ENCODE data around the gene SAPCD1.

SAPCD1 gene

GRCh38 chr6:31760790-31761189 lies 1.7 kb upstream of the SAPCD1 start:
- no peak for TF ChIP-seq GABPA (IDR thresholded peaks at IDR 0.05; ENCODE audit: low read depth)
- TF ChIP-seq REST (IDR thresholded peaks at IDR 0.05; ENCODE audit: insufficient replicate concordance, low read depth): no peak
- no peak for TF ChIP-seq SPI1 (IDR thresholded peaks at IDR 0.05; ENCODE audit: borderline replicate concordance, low read depth)
- no peak for TF ChIP-seq CTCF (IDR thresholded peaks at IDR 0.05; ENCODE audit: insufficient read depth, low read length)
- no peak for TF ChIP-seq POLR2AphosphoS5 (IDR thresholded peaks at IDR 0.05; ENCODE audit: low read depth)
- H3K27me3 ChIP-seq (ENCODE audit: insufficient read depth, poor library complexity, severe bottlenecking): no peaks in the 10 kb centered on the region
- no peak overlapping the region for H3K27ac ChIP-seq (replicated peaks)
- no peak overlapping the region for H3K4me3 ChIP-seq (replicated peaks; ENCODE audit: insufficient read depth, low read length)
- no peak for DNase-seq (ENCODE audit: low read depth in 1 of 2, low spot score in 1 of 2)

GRCh38 chr6:31761343-31761742 lies 1.1 kb upstream of the SAPCD1 start:
- no peak for DNase-seq (ENCODE audit: low read depth in 1 of 2, low spot score in 1 of 2)
- no peak overlapping the region for H3K27ac ChIP-seq (replicated peaks)
- no peaks in the 10 kb centered on the region for H3K27me3 ChIP-seq (ENCODE audit: insufficient read depth, poor library complexity, severe bottlenecking)
- no peak overlapping the region for H3K4me3 ChIP-seq (replicated peaks; ENCODE audit: insufficient read depth, low read length)
- TF ChIP-seq GABPA (IDR thresholded peaks at IDR 0.05; ENCODE audit: low read depth) (no peak), SPI1 (IDR thresholded peaks at IDR 0.05; ENCODE audit: borderline replicate concordance, low read depth) (no peak), REST (IDR thresholded peaks at IDR 0.05; ENCODE audit: insufficient replicate concordance, low read depth) (no peak), CTCF (IDR thresholded peaks at IDR 0.05; ENCODE audit: insufficient read depth, low read length) (no peak), POLR2AphosphoS5 (IDR thresholded peaks at IDR 0.05; ENCODE audit: low read depth) (no peak)

- TF ChIP-seq CTCF (IDR thresholded peaks at IDR 0.05; ENCODE audit: insufficient read depth, low read length) (no peak), REST (IDR thresholded peaks at IDR 0.05; ENCODE audit: insufficient replicate concordance, low read depth) (no peak), SPI1 (IDR thresholded peaks at IDR 0.05; ENCODE audit: borderline replicate concordance, low read depth) (no peak), POLR2AphosphoS5 (IDR thresholded peaks at IDR 0.05; ENCODE audit: low read depth) (no peak), GABPA (IDR thresholded peaks at IDR 0.05; ENCODE audit: low read depth) (no peak)
- H3K27me3 ChIP-seq (ENCODE audit: insufficient read depth, poor library complexity, severe bottlenecking): no peaks in the 10 kb centered on the region
- no peak overlapping the region for H3K4me3 ChIP-seq (replicated peaks; ENCODE audit: insufficient read depth, low read length)
- H3K27ac ChIP-seq (replicated peaks): no peak overlapping the region
- DNase-seq (ENCODE audit: low read depth in 1 of 2, low spot score in 1 of 2): no peak
Measured at GRCh38 chr6:31762878-31763618, 592 bp downstream of the SAPCD1 start.
